ENCODE results near the gene ZNF268. TPM values are rescaled to one million over a fixed set of nuclear protein-coding genes. Genes with fewer than 3 reads are reported as not detected.
"Not testable (repeated sequence)": the region's sequence is repeated elsewhere in the genome, so short reads cannot be mapped to it uniquely, and the experiment has no call there.

ZNF268 gene
- total RNA-seq, 6 donors from 2014 or later, result 15.5 to 37.7 (median 20.9) TPM

DNA sequence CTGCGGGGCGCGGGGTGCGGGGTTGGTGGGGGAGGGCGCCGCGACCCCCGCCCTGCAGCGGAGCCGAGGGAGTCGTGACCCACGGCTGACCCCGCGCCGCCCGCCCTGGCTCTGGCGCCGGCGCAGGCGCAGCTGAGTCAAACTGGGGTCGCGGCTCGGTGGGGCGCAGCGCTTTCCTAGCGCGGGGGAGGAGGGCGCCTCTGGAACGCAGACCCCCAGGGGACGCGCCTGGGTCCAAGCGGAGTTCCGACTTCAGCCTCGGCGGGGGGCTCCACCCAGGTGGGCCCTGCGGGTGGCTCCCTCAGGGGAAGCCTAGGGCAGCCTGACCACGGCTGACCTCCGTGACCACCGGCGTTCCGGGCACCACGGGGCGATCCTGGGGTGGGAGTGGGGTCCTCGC, 54.8 kb downstream of the ZNF268 start:
- peaks cover 0 to 37% (median 7%) of the 10 kb centered on the region in 4 donors for H3K9me3 ChIP-seq
- WGBS, 2 donors, result 47 to 74% methylated on average over 6 to 26 of the region's 44 CpGs
- H3K4me1 ChIP-seq, result no peaks in the 10 kb centered on the region
- TF ChIP-seq POLR2A (IDR thresholded peaks at IDR 0.05) (no peak), EP300 (IDR thresholded peaks at IDR 0.05) (no peak), POLR2AphosphoS5 (IDR thresholded peaks at IDR 0.05) (no peak), CTCF (IDR thresholded peaks at IDR 0.05) (no peak)
- ATAC-seq (ENCODE audit: low FRiP score in 2 of 2) (no peak), DNase-seq (peak in 1 of 2 donors; percentile 77)
- no peak overlapping the region for H3K27ac ChIP-seq
- no peaks in the 10 kb centered on the region for H3K27me3 ChIP-seq
- no peaks in the 10 kb centered on the region for H3K36me3 ChIP-seq
- H3K4me3 ChIP-seq, result no peak overlapping the region

DNA sequence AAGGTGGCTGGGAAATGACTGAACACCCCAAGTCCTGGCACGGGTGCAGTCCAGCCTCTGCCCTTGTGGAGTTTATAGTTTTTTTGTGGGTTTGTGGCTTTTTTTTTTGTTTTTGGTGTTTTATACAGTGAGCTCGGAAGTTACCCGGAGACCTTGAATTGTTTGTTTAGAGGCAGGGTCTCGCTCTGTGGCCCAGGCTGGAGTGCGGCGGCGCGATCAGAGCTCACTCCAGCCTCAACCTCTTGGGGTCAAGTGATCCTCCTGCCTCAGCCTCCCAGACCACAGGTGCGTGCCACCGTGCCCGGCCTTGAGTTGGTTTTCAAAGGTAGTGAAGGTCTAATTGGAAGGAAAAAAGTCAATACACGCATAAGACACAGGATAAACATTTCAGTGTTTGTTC, 55.3 kb downstream of the ZNF268 start:
- 87 to 92% methylated on average over 12 of the region's 12 CpGs for WGBS, 2 donors
- Histone ChIP-seq H3K27me3 (no peaks in the 10 kb centered on the region), H3K4me1 (no peaks in the 10 kb centered on the region), H3K27ac (no peak overlapping the region), H3K36me3 (no peaks in the 10 kb centered on the region), H3K9me3 (peaks cover 0 to 37% (median 7%) of the 10 kb centered on the region in 4 donors), H3K4me3 (no peak overlapping the region)
- DNase-seq (peak in 1 of 2 donors; percentile 59), ATAC-seq (ENCODE audit: low FRiP score in 2 of 2) (no peak)
- no peak for TF ChIP-seq EP300 (IDR thresholded peaks at IDR 0.05)
- no peak for TF ChIP-seq CTCF (IDR thresholded peaks at IDR 0.05)
- TF ChIP-seq POLR2AphosphoS5 (IDR thresholded peaks at IDR 0.05), result no peak
- TF ChIP-seq POLR2A (IDR thresholded peaks at IDR 0.05), result no peak

DNA sequence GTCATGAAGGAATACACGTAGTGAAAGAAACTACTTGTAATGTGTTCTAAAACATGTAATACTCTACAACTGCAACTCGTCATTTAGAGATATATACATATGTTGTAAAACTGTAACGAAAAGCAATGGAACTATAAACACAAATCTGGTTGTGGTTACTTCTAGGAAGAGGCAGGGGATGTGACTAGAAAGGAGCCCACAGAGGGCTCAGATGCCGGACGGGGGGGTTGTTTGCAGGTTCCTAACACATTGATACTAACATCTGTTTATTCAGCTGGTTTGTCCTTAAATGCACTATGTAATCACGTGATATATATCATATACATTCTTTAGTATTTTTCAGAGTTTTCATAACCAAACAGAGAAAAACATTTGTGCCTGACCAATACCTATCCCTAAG, 70.4 kb downstream of the ZNF268 start:
- H3K36me3 ChIP-seq, result no peaks in the 10 kb centered on the region
- TF ChIP-seq POLR2A (IDR thresholded peaks at IDR 0.05) (no peak), EP300 (IDR thresholded peaks at IDR 0.05) (no peak), CTCF (IDR thresholded peaks at IDR 0.05) (no peak)
- H3K27ac ChIP-seq, result no peak overlapping the region
- H3K9me3 ChIP-seq, result no peaks in the 10 kb centered on the region
- DNase-seq (no peak), ATAC-seq (ENCODE audit: low FRiP score in 2 of 2) (no peak)
- WGBS, 2 donors, result 56 to 68% methylated on average over 6 of the region's 6 CpGs
- no peaks in the 10 kb centered on the region for H3K27me3 ChIP-seq
- H3K4me1 ChIP-seq, result no peaks in the 10 kb centered on the region
- no peak overlapping the region for H3K4me3 ChIP-seq

- not testable (repeated sequence) for H3K9me3 ChIP-seq; DNase-seq; H3K4me3 ChIP-seq; H3K4me1 ChIP-seq; H3K27me3 ChIP-seq; H3K36me3 ChIP-seq; ATAC-seq (ENCODE audit: low FRiP score in 2 of 2); H3K27ac ChIP-seq
- 31 to 47% methylated on average over 1 of the region's 1 CpG for WGBS, 2 donors
These were observed 74.5 kb downstream of the ZNF268 start for GRCh38 chr12:133255833-133256232.

DNA sequence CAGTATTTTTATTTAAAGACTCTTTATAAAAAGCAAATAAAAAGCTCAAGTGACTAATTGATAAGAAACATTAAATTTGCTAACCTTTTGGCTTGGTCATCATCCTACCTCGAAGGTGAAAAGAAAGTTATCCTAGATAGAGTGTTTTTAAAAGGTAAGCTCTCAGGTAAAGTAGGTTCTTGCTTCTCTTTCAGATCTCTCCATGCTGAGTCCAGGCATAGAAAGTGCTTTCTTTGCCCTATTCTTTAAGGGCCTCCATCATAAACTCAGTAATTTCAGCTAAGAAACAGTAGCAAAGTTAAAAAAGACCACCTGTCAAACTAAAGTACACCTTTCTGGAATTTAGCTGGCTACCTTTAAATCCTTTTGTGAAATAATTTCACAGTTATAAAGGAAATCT, 75.0 kb downstream of the ZNF268 start:
- Histone ChIP-seq H3K27me3 (no peaks in the 10 kb centered on the region), H3K4me3 (no peak overlapping the region), H3K36me3 (no peaks in the 10 kb centered on the region), H3K27ac (no peak overlapping the region), H3K4me1 (no peaks in the 10 kb centered on the region), H3K9me3 (no peaks in the 10 kb centered on the region)
- WGBS, 2 donors, result 37 to 48% methylated on average over 1 of the region's 1 CpG
- ATAC-seq (ENCODE audit: low FRiP score in 2 of 2), result no peak
- DNase-seq, result no peak
- TF ChIP-seq POLR2AphosphoS5 (IDR thresholded peaks at IDR 0.05) (no peak), POLR2A (IDR thresholded peaks at IDR 0.05) (no peak), EP300 (IDR thresholded peaks at IDR 0.05) (no peak), CTCF (IDR thresholded peaks at IDR 0.05) (no peak)
